ENCODE results near the gene KIAA1217.

Gene KIAA1217

DNA sequence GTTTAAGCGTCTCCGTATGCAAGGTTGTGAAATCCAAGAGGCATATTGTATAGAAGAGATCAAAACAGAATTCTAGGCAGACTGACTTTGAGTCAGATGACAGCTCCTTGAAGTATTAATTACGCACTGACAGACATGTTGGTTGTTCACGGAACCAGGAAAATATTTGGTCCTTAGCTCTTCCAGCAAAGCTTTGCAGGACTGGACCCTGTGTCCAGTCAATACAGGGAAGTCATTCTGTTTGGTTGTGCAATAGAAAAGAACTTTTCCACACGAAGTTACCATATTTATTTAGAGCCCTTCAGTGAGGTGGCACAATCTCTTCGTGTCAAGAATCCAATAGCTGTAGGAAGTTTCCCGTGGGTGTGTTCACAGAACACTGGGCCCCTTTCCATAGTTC, 309.5 kb downstream of the KIAA1217 start:
- no peak for DNase-seq

DNA sequence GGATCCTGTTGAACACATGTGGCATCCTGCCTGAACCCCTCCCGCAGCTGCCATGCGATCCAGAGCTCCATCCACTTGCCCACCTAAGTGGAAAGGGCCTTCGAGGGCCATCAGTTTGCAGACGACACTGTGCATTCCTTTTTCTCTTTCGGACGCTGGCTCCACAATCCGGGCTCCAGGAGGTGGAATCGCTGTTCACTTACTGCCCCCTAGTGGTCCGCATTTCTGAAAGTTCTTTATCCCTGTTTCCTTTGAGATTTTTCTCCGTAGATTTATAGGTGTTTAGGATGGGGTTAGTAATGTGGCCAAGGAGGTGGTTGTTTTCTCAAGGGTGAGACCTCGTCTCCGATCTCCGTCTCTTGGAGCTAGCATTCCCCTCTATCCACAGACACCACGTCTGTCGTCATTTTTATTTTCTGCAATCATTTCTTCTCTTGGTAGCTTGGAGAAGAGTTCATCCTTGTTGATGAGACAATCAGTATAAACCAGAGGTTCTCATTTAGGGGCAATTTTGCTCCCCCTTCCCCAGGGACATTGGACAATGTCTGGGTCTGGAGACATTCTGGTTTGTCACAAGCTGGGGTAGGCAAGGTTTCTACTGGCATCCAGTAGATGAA, 310.2 kb downstream of the KIAA1217 start:
- peak; percentile 31 for DNase-seq

DNA sequence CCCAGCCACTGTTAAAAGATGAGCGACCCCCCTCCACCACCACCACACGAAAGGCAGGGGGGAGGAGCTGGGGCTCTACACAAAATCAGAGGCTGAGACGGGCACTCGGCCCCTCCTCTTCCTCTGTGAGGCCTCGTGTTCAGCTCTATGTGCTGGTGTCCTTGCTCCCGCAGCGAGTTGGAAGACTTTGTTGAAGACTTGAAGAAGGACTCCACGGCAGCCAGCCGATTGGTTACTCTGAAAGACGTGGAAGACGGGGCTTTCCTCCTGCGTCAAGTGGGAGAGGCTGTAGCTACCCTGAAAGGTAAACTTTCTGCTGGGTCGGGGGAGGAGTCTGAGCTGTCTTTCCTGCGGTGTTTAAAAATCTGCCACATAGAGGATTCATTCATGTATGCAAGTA, 311.0 kb downstream of the KIAA1217 start:
- no peak for DNase-seq

DNA sequence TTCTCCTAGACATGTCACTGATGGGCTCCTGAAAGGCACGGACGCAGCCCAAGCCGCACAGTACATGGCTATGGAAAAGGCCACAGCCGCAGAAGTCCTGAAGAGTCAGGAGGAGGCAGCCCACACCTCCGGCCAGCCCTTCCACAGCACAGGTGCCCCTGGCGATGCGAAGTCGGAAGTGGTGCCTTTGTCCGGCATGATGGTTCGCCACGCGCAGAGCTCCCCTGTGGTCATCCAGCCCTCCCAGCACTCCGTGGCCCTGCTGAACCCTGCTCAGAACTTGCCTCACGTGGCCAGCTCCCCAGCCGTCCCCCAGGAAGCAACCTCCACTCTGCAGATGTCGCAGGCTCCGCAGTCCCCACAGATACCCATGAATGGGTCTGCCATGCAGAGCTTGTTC, 315.4 kb downstream of the KIAA1217 start:
- DNase-seq = no peak

DNA sequence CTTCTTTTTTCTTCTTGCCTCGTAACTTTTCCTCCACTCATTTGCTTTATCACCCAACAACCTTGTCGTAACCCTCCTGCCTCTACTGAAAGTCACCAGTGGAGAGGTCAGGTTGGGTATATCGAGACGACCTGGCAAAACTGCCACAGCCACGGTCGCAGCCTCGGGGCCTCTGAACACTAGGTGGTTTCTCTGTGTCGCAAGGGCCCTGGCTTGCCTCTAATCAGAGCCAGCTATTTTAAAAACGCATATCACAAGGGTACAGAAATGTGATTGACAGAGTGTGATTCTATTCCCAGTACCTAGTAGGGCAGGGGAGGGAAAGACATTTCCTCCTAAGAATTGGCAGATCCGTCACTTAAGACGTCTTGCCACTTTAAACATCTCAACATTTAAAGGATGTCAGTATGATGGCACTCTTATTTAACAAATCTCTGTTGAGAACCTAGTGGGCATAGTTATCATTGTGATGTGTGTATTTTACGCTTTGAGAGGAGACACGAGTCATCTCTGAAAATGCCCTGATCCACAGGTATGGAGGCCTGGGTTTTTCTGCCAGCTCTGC, 317.2 kb downstream of the KIAA1217 start:
- no peak for DNase-seq

DNA sequence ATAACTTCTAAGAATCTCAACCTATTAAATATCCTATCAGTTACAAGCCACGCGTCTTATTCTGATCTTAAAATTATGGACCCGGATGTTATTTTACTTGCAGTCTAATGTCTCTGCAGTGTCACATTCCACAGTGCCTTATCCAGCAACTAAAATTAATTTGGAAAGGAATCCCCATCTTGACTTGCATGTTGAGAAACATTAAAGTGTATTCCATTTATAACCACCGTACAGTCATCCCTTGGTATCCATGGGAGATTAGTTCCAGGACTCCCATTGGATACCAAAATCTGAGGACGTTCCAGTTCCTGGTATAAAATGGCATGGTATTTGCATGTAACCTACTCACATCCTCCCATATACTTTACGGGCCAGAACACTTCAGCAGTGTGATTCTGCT, 320.0 kb downstream of the KIAA1217 start:
- no peak for DNase-seq

DNA sequence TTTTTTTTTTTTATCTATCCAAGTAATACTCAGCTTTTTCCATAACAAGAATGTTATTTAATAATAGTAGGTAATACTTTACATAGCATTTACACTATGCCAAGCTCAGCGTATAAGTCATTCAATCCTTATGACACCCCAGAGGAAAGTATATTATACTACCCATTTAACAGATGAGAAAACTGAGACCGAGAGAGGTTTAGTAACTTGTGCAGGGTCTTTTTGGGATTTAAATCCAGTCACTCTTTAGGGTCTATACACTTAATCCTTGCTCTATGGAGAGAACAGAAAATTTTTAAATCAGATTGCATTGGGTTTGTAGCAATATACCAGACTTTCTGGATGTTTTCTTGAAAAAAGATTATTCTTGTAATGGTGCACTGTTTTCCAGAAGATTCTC, 322.5 kb downstream of the KIAA1217 start:
- no peak for DNase-seq

DNA sequence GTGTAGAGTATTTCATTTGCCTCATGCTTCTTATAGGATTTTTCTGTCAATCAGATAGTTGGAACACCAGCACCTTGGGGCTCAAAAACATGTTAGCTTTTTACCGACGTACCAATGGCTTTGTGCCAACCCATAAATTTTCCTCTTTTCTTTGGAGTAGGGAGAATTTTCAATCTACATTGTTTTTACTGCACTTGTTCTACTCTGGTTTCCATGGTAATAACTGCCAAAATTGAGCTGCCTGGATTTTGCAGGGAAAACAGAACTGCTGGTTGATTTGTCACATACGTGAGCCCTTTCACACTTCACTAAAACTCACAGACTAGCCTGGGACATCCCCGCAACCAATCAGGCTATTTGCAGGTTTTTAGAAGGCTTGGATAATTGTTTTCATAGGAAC, 325.0 kb downstream of the KIAA1217 start:
- no peak for DNase-seq

DNA sequence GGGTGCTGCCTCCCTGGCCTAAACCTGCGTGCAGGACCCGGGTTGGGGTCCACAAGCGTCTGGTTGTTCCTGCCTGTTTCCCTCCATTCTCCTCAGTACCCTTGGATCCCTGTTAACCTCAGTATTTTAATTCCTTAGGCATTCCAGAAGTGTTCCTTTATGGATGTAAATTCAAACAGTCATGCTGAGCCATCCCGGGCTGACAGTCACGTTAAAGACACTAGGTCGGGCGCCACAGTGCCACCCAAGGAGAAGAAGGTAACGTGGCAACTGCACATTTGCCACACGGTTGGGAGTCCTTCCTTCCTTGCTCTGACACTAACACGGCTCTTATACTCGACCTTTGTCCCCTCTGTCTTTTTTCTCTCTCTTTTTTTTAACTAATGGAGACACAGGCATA, 327.7 kb downstream of the KIAA1217 start:
- no peak for DNase-seq

DNA sequence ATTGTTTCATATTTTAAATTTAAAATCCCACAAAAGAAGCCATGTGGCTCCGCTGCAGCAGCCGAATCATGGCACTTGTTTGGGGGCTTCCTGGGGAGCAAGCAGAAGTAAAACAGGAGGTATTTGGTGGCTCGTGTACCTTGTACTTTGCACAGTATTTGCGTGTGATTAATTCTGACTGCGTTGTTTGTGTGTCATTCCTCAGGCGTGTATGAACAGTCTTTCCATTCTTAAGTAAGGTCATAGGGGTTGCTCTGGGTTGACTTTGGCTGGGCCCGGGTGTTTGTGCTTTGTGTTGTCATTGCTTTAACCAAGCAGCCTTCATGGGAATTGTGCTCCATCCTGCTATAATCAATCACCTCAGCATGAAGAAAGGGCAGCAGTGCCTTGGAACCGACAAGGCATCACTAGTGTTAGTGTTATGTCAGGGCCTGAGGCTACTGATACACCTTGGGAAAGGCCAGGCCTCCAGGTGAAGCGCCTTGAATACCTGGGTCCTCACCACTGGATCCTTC, 332.4 kb downstream of the KIAA1217 start:
- no peak for DNase-seq

DNA sequence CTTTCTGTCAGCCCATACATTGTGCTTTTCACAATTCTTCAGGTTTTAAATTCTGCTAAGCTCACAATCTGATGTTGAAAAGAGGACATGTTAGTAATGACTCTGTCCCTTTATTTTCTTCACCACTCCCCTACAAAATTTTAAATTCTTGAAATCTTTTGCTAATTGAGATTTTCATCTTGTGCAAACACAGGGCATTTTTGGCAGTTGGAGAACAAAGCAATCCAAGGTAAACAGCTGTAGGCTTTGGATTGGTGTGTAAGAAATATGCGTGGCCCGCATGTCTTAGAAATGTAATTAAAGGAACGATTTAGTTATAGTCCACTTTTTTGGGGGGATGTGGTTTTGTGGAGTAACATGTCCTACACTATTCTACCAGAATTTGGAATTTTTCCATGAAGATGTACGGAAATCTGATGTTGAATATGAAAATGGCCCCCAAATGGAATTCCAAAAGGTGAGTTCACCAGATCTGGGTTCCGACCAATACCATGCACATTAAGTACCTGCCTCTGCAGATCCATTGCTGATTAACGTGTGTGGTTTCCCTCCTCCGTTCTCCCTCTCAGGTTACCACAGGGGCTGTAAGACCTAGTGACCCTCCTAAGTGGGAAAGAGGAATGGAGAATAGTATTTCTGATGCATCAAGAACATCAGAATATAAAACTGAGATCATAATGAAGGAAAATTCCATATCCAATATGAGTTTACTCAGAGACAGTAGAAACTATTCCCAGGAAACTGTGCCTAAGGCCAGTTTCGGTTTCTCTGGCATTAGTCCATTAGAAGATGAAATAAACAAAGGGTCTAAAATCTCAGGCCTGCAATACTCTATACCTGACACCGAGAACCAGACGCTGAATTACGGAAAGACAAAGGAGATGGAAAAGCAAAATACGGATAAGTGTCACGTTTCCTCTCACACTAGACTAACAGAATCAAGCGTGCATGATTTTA, 333.7 kb downstream of the KIAA1217 start:
- DNase-seq = no peak

DNA sequence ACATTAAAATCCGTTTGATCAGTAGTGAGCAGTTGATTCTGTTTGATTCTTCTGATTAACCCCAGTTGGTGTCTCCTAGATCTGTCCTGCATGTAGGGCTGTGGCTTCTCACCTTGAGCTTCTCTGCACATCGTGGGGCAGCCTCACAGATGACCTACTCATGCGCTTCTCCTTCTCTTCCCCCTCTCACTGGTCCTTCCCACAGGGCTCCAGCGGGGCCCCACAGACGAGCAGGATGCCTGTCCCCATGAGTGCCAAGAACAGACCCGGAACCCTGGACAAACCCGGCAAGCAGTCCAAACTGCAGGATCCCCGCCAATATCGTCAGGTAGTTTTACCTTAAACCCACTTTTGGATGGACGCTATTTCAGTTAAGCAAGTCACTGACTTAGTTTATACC, 335.8 kb downstream of the KIAA1217 start:
- no peak for DNase-seq

DNA sequence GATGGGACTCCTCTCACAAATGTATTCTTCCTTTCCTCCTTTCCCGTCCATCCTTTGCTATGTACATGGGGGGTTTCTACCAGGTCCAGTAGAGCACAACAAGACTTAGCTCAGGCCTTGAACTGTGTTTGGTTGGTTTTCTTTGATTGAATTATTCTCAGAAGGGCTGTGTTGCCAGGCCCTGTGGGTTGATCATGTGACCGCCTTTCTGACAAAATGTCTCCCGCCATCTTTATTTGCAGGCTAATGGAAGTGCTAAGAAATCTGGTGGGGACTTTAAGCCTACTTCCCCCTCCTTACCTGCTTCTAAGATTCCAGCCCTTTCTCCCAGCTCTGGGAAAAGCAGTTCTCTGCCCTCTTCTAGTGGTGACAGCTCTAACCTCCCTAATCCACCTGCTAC, 336.6 kb downstream of the KIAA1217 start:
- DNase-seq = no peak

DNA sequence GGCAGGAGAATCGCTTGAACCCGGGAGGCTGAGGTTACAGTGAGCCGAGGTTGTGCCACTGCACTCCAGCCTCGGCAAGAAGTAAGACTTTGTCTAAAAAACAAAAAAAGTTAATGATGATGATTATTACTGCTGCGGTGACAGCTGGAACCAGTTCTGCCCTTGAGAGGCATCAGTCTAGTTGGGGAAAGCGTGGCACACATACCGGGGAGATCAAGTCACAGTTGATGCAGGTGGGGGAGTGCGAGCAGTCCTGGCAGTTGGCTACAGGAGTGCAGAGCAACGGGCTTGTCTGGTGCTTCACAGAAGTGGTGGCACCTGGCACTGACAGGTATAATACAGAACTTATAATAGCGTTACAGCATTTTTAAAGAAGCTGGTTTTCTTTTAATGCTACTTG, 341.7 kb downstream of the KIAA1217 start:
- no peak for DNase-seq

DNA sequence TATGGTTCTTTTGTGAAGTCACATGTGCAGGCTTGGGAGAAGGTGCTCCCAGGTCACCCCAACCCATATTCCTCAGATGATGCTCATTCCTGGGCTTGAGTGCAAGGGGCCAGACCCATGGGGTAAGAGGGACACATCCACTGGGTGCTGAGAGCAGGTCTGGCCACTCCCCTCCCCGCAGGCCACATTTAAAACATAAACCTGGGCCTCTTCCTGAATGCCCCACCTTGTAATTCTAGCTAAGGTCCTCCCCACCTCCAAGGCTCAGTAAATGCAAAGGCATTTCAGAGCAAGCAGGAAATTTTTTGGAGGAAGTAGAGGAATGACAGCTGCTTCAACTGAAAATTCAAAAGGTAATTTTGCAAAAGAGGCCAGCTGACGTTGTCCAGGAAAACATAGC, 342.2 kb downstream of the KIAA1217 start:
- DNase-seq = no peak

DNA sequence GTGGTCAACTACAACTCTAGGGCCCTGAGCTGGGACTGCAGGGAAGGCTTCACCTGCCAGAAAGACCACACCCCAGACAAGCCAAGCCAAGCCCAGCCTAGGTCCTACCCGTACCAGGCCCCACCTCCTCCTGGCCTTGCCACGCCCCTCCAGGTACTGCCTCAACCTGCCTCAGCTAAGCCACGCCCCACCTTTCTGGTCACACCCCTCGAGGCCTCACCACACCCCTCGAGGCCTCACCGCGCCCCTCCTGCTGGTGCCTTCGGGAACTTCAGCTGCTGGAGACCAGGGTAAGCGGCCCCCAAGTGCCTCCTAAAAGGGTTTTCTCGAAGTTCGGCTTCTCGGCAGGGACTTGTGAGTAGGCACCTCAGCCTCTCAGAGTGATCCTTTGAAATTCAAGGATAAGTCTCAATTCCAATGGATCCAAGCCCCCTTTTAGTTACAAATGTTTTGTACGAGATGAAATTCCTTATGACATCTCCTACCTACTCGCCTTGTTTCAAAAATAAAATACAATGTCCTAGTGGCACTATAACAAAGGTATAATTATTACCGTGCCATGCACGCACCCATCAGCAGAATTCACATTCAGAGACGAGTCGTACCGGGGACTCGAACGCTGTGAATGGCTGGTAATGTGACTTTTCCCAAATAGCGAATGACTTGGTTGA, 343.5 kb downstream of the KIAA1217 start:
- no peak for DNase-seq

DNA sequence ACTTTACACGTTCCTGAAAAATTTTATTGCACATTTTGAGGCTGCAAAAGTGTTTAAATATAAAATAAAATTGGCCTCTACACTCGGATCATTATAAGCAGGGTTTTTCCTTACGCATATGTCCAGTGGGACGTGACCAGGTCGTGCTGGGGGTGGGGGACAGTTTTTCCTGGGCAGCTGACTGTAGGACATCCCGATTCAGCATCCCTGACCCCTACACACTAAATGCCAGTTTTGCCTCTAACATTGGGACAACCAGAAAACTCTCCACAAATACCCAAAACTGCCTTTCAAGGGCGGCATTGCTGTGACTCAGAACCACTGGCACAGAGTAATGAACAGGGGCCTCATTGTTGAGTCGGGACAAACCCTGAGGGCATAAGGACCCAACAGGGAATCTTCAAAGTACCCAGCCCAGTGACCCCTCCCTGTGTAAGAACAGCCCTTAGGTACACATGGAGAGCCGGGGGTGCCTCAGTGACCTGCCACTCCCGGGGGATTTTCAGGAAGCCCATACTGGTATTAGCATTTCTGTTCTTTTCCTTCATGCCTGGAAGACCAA, 344.2 kb downstream of the KIAA1217 start:
- DNase-seq = no peak

DNA sequence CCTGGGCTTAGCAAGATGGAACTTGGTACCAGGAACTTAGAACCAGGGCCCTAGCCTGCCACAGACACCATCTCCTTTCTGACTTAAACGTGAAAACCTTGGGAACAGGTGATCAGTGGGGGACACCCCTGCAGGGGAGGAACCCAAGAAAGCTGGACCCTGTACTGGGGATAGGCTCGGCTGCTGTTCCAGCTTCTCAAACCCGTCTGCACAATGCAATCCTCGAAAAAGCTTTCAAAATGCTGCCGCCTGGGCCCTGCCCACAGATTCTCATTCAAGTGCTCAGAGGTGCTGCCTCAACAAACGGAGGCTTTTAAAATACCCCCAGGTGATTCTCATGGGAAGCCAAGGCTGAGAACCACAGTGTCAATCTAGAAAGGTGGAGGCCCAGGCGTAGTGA, 345.1 kb downstream of the KIAA1217 start:
- no peak for DNase-seq

DNA sequence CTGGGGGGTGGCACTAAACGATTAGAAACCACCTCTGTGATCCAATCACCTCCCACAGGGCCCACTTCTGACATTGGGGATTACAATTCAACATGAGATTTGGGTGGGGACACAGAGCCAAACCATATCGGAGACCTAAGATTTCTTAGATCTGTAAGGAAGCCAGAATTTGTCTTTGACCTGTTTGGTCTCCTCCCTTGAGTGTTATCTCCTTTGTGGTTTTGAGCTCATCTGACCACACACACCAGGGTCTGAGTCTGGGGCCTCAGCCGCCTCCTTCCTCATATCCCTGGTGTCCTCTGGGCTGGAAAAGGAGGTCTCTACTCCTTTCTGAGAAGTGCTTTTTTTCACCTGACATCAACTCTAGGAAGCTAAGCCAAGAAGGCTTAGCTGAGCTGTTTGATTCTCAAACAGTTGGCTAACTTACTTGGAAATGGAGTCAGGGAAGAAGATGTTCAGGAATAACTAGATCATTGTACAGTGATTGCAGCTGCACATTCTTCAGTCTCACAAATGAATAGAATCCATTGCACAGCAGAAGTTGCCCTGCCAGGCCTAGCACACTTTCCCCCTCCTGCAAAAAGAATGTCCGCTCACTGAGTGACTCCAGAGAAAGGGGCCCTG, 347.3 kb downstream of the KIAA1217 start:
- no peak for DNase-seq

DNA sequence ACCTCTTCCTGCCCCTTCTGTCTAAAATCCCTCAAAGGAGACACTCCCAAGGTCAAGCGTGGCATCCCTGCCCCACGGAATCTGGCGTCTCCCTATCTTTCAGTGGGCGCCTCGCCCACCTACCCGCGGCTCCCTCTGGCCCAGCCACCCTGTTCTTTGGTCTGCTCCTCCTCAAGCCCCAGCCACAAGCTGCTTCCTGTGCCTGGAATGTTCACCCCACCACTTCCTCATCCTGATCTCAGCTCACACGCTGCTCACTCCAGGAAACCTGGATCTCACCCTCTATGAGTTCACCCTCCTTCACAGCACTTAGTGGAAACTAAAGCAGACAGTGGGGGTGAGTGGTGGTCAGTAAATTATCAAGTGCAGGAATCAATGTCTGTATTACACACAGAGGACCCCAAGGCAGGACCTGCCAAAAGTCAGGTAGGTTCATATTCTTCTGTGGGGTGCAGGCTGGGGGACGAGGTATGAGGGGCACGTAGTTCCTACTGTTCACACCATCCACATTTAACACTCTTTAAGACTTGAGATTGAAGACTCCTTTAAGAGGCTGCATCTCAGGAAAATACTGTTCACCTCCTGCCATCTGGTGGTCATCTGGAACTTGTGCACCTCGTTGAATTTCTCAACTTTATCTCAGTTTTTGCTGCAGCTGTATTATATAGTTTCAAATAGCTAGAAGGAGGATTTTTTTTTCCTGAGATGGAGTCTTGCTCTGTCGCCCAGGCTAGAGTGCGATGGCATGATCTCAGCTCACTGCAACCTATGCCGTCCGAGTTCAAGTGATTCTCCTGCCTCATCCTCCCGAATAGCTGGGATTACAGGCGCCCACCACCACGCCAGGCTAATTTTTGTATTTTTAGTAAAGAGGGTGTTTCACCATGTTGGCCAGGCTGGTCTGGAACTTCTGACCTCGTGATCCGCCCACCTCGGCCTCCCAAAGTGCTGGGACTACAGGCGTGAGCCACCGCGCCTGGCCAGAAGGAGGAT, 348.1 kb downstream of the KIAA1217 start:
- DNase-seq = peak; percentile 13

DNA sequence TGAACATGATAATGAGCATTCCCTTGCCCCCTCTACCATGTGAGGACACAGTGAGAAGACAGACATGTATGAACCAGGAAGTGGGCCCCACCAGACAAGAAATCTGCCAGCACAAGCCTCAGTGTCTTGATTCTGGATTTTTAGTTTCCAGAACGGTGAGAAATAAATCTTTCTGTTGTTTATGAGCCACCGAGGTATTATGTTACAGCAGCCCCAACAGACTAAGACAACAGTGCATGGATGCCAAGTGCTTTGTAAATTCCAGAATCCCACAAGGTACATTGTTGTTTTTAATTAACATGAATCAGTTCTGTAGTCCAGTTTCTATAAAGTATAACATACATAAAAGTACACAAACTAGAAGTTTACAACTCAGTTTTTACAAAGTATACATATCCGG, 352.5 kb downstream of the KIAA1217 start:
- DNase-seq = no peak
